ENCODE measurements around the gene UFL1. TPM values are rescaled to one million over a fixed set of nuclear protein-coding genes. Genes with fewer than 3 reads are reported as not detected.

The UFL1 gene
- total and polyA plus RNA-seq, 2 of the 4 experiments (the other 2 are of a cell fraction) = 8.2 to 19.2 TPM

- Histone ChIP-seq H2AK9ac (replicated peaks; ENCODE audit: low read depth, low read length, poor library complexity) (no peak overlapping the region), H3K9me1 (ENCODE audit: insufficient read depth, low read length) (no peaks in the 10 kb centered on the region), H3K27ac (ENCODE audit: insufficient read depth, low read length) (no peak overlapping the region), H2BK120ac (ENCODE audit: low read depth, low read length) (no peak overlapping the region), H3K4ac (ENCODE audit: low read depth, low read length) (no peak overlapping the region), H4K91ac (ENCODE audit: insufficient read depth, low read depth, low read length) (no peak overlapping the region), H3K56ac (ENCODE audit: extremely low read depth, insufficient read depth, low read length) (no peak overlapping the region), H2BK15ac (ENCODE audit: low read depth, low read length) (no peak overlapping the region), H2BK5ac (ENCODE audit: low read depth, low read length, poor library complexity, severe bottlenecking) (no peak overlapping the region), H3K27me3 (ENCODE audit: control insufficient read depth, insufficient read depth, low read length) (no peaks in the 10 kb centered on the region), H3K23ac (ENCODE audit: low read depth, low read length) (no peak overlapping the region), H3K14ac (replicated peaks; ENCODE audit: low read depth, low read length) (no peak overlapping the region), H2AFZ (replicated peaks; ENCODE audit: low read length, poor library complexity) (no peak overlapping the region), H3K4me2 (ENCODE audit: low read depth, low read length) (no peak overlapping the region), H3K9ac (ENCODE audit: low read depth, low read length) (no peak overlapping the region), H4K20me1 (ENCODE audit: insufficient read depth, low read length) (no peaks in the 10 kb centered on the region), H3K36me3 (ENCODE audit: control insufficient read depth, insufficient read depth, low read length) (no peaks in the 10 kb centered on the region), H3K4me3 (ENCODE audit: insufficient read depth, low read depth, low read length) (no peak overlapping the region), H2BK20ac (ENCODE audit: low read depth, low read length) (no peak overlapping the region), H4K5ac (ENCODE audit: low read depth, low read length) (no peak overlapping the region), H3K79me1 (ENCODE audit: low read depth in 1 of 2, low read length in 2 of 2) (no peaks in the 10 kb centered on the region), H2AK5ac (ENCODE audit: low read depth, low read length) (no peak overlapping the region), H3K9me3 (ENCODE audit: control insufficient read depth, insufficient read depth, low read length) (no peaks in the 10 kb centered on the region), H3K4me1 (ENCODE audit: control insufficient read depth, insufficient read depth, low read length) (no peaks in the 10 kb centered on the region), H4K8ac (ENCODE audit: low read depth in 2 of 2, low read length in 2 of 2) (no peak overlapping the region), H3K18ac (ENCODE audit: low read depth, low read length) (no peak overlapping the region)
- BruUV-seq (replicated peaks) = no TSS peak
- ChIA-PET CTCF (interaction anchor here (0.6 kb wide), 1 partner anchor 42 kb away, joined by 3 read pairs; no protein-coding TSS in a partner anchor), POLR2A (ENCODE audit: unreplicated experiment) (no interaction called here)
- intact Hi-C loops (cut with micrococcal nuclease) (no loop called here), dilution Hi-C loops (cut with HindIII; ENCODE audit: low sequenced_read_pairs, unreplicated experiment) (no loop called here), in situ Hi-C loops (cut with MboI; ENCODE audit: low sequenced_read_pairs) (no loop called here)
- DNase-seq (no peak), ATAC-seq (ENCODE audit: low read depth) (no peak)
- no peak for TF ChIP-seq MAZ (IDR thresholded peaks at IDR 0.05; ENCODE audit: borderline replicate concordance, low read depth, low read length)
- no peak for TF ChIP-seq CEBPB (IDR thresholded peaks at IDR 0.05; ENCODE audit: low read depth, low read length)
- no peak for TF ChIP-seq USF2 (IDR thresholded peaks at IDR 0.05; ENCODE audit: low read depth, low read length)
- no peak for TF ChIP-seq FOS (IDR thresholded peaks at IDR 0.05; ENCODE audit: low read depth, low read length)
- no peak for TF ChIP-seq RCOR1 (IDR thresholded peaks at IDR 0.05; ENCODE audit: insufficient replicate concordance, low read length)
- TF ChIP-seq CHD1 (IDR thresholded peaks at IDR 0.05; ENCODE audit: low read depth, low read length) = no peak
- no peak for TF ChIP-seq MAFK (IDR thresholded peaks at IDR 0.05; ENCODE audit: low read depth, low read length)
- no peak for TF ChIP-seq POLR2A (IDR thresholded peaks at IDR 0.05; ENCODE audit: low read depth, low read length)
- no peak for TF ChIP-seq NFE2L2 (IDR thresholded peaks at IDR 0.05; ENCODE audit: low read depth, low read length)
- no peak for TF ChIP-seq CTCF (conservative IDR thresholded peaks at IDR 0.05; ENCODE audit: low read depth, low read length)
- no peak for TF ChIP-seq BHLHE40 (IDR thresholded peaks at IDR 0.05; ENCODE audit: low read depth, low read length)
- WGBS, 2 experiments (ENCODE audit: extremely low coverage in 2 of 2, insufficient read length in 1 of 2) = no CpG with 5 or more reads among the region's 1 CpG
Measured at GRCh38 chr6:96582436-96582835, 60.8 kb downstream of the UFL1 start.

Measured in IMR-90 (cell line).